ENCODE results near the gene NEDD9.

DNA sequence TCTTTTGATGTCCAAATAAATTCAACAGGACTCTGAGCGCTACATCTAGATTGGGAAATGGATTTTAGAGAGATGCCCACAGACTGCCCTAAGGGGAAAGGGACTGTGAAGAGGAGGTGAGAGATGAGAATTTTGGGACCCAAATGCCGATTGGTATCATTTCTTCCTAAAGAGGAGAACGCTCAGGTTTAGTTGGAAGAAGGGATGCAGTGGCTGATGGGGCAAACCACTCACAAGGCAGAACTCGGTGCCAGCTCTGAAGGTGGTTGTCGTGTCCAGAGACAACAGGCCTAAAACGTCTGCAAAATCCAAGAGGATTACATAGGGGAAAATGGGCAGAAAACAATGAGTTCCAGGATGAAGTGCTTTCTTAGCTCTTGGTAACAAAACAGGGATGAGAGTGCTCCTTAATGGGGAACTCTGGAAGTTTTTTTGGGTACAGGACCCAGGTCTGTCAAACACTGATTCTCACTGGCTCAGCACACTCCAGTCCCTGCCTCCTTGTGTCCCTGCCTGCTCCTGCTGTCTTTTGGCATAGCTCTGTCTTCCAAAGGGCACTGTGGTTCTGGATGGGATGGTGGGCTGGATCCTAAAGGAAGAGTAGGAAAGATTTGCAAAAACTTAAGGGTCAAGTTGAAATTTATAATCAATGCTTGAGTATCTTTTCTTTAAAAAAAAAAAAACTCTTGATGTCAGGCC lies 29.0 kb downstream of the NEDD9 start:
- TF ChIP-seq, protein P1, sequence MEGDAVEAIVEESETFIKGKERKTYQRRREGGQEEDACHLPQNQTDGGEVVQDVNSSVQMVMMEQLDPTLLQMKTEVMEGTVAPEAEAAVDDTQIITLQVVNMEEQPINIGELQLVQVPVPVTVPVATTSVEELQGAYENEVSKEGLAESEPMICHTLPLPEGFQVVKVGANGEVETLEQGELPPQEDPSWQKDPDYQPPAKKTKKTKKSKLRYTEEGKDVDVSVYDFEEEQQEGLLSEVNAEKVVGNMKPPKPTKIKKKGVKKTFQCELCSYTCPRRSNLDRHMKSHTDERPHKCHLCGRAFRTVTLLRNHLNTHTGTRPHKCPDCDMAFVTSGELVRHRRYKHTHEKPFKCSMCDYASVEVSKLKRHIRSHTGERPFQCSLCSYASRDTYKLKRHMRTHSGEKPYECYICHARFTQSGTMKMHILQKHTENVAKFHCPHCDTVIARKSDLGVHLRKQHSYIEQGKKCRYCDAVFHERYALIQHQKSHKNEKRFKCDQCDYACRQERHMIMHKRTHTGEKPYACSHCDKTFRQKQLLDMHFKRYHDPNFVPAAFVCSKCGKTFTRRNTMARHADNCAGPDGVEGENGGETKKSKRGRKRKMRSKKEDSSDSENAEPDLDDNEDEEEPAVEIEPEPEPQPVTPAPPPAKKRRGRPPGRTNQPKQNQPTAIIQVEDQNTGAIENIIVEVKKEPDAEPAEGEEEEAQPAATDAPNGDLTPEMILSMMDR (IDR thresholded peaks at IDR 0.05) = no peak
- no peak for TF ChIP-seq POLR2A (IDR thresholded peaks at IDR 0.05)

Data from esophagus squamous epithelium (tissue), 4 donors.